NCI-H524 treated with DMSO at 0.1 percent for 48 hours (cell line): ENCODE measurements around the gene POM121.
"Not testable (repeated sequence)": the region's sequence is repeated elsewhere in the genome, so short reads cannot be mapped to it uniquely, and the experiment has no call there.

Experiments
- DNase-seq: peaks from one replicate; lab custom pipeline; 2025; lab: John Stamatoyannopoulos, UW

POM121 gene

DNA sequence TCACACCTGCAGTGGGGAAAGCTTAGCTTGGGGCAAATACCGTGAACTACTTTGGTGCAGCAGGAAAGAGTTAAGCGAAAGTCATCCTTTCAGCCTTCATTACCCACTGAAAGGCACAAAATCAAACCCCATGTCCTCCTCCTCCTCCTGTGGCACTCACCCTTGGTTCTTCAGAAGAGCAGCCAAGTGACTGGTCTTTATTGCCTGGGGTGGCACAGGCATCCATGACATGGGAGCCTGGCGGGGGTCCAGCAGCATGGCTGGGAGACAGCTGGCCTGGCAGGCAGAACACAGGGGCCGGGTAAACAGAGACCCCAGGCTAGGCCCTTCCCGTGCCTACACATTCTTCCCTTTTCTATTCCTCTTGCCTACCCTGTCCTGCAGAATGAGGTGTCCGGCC, 24.8 kb downstream of the POM121 start:
- DNase-seq = not testable (repeated sequence)

- DNase-seq = not testable (repeated sequence)
These were observed 25.5 kb downstream of the POM121 start for GRCh38 chr7:72950432-72950831.

- DNase-seq = not testable (repeated sequence)
These were observed 29.1 kb downstream of the POM121 start for GRCh38 chr7:72953901-72954562.

DNA sequence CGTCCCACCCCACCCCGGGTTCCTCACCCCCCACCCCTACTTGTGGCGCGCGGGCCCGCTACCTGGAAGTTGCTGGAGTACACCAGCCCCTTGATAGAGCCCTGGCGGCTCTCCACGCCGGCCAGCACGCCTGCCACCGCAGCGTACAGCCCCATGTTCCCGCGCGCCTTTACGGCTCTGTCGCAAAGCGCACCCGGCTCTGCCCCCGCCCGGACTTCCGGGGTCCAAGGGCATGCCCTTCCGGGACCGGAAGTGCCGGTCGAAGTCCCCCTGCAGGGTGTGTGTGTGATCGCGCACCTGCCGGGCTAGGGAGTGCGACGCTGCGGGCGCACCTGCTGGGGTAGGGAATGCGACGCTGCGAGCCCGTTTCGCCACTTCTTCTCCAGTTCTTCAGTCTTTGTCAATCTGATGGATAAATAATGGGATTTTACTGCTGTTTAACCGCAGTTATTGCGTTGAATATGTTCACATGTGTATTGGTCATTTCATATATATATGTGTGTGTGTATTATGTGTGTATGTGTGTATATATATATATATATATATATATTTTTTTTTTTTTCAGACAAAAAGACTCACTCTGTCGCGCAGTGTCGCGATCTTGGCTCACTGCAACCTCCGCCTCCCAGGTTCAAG, 29.8 kb downstream of the POM121 start:
- not testable (repeated sequence) for DNase-seq

- not testable (repeated sequence) for DNase-seq
These were observed 35.1 kb downstream of the POM121 start for GRCh38 chr7:72960029-72960428.

DNA sequence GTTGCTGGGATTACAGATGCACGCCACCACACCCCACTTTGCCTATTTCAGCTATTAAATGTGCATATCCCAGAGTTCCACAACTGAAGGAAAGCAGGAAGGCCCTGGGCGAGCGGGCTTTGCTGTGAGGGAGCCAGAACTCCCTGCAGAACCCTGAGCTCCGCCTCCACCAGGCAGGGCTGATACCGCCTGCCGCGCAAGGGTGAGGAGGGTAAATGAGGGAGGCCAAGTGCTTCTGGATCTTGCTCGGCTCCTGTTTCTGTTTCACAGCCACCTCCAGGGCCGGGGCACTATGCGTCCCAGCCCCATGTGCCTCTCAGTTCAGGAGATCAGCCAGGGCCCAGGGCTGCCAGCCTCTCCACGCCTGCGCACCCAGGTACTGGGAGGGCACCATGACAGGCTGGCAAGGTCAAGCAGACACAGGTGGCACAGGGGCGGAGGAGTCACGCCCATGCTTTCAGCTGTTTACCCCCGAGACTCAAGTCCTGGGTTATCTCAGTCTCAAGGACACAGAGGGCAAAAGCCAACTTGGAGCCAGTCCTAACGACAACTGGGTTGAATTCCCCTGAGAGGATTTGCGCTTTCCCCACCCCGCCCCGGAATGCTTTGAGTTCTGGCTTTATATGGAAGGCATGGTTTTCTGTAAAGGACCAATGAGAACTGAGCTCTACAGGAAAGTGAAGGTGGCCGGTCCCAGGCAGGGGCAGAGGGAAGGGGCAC, 35.9 kb downstream of the POM121 start:
- DNase-seq = not testable (repeated sequence)

DNA sequence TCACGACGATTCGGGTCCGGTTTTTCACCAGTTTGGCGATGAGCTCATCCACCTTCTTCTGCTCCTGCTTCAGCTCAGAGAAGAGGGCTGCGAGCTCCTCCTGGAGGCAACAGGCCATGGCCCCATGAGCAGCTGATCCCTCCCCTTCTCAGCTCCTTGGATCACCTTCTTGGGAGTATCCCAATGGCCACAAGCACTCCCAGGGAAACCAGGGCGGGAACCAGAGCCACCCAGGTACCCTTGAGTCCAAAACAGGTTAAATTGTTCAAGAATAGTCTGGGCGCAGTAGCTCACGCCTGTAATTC, 36.4 kb downstream of the POM121 start:
- DNase-seq = not testable (repeated sequence)

DNA sequence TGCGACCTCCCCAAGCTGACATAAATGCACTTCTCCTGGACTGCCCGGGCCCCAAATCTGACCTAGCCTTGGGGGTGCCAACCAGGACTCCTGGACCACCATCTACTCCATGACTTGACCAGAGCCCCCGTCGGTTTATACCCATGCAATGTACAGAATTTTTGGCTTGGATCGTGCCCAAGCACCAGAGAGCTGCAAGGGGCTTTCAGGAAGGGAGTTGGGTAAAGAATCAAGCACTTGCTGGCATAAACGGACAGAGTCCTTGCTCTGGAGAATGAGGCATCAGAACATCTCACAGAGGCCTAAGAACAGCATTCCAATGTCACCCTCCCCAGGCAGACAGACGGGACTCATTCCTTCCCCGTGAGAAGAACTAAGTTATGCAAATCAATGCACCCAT, 38.2 kb downstream of the POM121 start:
- DNase-seq = not testable (repeated sequence)

DNA sequence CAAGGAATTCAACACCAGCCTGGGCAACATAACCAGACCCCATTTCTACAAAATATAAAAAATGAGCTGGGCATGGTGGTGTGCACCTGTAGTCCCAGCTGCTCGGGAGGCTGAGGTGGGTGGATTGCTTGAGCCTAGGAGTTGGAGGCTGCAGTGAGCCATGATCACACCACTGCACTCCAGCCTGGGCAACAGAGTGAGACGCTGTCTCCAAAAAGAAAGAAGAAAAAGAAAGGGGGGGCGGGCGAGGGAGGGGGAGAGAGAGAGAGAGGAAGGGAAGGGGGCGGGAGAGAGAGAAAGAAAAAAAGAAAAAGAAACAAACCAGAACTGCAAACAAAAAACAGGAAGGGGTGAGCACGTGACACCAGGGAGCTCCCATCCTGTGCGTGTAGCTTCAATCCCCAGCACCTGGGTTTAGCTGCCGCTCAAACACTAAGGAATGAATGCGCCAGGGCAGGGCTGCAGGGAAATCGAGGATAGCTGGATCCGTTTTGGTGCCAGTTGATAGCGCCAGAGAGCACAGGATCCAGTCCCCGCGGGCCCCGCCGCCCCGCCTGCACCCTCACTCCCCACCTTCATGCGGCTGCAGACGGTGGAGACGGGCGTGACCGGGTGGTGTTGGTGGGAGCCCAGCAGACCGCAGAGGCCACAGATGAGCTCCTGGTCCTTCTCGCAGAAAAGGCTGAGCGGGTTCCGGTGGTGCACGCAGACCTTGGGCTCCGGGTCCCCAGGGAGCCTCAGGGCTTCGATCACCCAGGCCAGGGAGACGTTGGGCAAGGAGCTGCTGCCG, 40.5 kb downstream of the POM121 start:
- not testable (repeated sequence) for DNase-seq

GRCh38 chr7:72966892-72967291, 42.0 kb downstream of the POM121 start:
- DNase-seq = not testable (repeated sequence)

- DNase-seq = not testable (repeated sequence)
These were observed 44.2 kb downstream of the POM121 start, which contains the start of gene TRIM74 for GRCh38 chr7:72968980-72969516. Gene TRIM74 (minus strand): TSS chr7:72969466. CDS start chr7:72966157, 3,309 bp downstream.

DNA sequence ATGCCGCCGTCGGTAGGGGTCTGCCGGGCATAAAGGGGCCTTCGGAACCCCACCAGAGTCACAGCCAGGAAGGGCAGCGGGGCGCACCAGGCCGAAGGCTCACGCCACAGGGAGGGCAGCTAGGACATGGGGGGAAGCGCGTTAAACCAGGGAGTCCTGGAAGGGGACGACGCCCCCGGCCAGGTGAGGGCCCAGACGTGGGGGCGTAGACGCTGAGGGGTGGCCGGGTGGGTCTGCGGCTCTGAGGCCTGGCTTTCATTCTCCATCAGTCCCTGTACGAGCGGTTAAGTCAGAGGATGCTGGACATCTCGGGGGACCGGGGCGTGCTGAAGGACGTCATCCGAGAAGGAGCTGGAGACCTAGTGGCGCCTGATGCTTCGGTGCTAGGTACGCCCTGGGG, 44.8 kb downstream of the POM121 start:
- DNase-seq = not testable (repeated sequence)

DNA sequence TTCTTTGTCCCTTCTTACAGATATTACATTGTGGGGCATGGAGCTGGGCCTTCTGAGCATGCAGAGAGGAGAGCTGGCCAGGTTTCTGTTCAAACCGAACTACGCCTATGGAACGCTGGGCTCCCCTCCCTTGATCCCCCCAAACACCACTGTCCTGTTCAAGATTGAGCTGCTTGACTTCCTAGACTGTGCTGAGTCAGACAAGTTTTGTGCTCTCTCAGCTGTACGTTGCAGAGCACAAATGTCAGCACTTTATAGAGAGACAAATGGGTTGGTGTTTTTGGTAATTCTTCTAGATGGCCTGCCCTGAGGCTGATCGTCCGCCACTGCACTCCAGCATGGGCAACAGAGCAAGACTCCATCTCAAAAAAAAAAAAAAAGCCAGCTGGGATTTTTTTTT, 46.6 kb downstream of the POM121 start:
- DNase-seq = not testable (repeated sequence)

GRCh38 chr7:72974781-72975180, 49.9 kb downstream of the POM121 start:
- not testable (repeated sequence) for DNase-seq

DNA sequence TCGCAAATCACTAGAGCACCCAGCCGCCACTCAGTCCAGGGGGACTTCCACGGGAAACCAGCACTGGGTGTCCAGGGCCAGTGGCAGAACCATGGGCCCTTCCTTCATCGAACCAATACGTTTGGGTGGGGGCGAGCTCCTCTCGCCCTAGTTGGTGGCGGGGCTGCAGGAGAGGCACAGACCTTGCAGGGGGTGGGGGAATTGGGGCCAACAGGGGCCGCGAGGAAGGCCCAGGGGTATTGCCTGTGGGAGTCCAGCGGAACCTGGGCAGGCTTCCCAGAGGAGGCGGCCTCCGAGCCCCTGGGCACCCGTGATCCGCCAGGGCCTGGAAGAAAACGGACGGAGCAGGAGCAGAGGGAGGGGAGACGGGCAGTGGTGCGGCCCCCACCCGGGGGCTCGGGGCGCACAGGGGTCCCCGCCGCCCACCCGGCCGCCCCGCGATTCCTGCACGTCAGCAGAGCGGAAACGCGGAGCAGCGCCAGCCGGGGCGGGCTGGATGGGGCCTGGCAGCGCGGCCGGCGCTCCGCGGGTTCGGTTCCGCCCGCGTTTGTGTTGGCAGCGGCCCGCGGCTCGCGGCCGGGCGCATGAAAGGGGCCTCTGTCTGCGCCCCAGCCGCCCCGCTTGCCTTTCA, 50.9 kb downstream of the POM121 start:
- DNase-seq = not testable (repeated sequence)

- not testable (repeated sequence) for DNase-seq
These were observed 51.5 kb downstream of the POM121 start for GRCh38 chr7:72976434-72976833.

- not testable (repeated sequence) for DNase-seq
These were observed 55.5 kb downstream of the POM121 start for GRCh38 chr7:72980382-72980781.

GRCh38 chr7:72982084-72982483, 57.2 kb downstream of the POM121 start:
- DNase-seq = not testable (repeated sequence)

DNA sequence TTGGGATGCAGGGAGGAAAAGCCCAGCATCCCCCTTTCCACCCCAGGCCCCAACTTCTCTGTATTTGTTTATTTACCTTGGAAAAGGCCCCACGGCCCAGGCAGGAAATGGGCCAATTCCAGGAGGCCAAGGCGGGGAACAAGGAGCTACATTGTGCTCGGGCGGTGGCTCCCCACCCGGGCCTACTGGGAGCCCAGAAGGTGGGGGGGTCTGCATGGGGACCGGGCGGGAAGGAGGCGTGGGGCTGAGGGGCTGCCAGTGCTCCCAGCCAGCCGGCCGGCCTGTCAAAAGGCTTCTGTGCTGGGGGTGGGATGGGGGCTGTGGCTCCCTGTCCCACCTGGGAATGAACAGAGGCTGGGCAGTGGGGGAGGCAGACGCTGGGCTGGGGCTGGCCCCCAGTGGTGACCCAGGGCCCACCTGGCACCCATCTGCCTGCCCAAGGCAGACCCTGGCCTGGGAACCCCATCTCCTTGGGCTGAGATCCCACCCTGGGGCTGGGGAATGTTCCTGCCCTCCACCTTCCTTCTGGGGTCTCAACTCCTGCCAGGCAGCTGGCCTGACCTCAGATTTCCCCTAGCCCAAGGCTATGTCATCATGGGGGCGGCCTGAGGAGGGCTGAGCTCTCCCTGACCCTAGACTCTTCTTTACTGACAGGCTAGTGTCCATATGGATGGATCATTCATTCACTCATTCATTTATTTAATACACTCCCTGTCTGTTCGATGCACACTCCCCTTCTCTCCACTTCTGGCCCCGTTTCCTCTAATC, 65.4 kb downstream of the POM121 start:
- DNase-seq = not testable (repeated sequence)

- DNase-seq = not testable (repeated sequence)
These were observed 70.6 kb downstream of the POM121 start for GRCh38 chr7:72995484-72995883.

- not testable (repeated sequence) for DNase-seq
These were observed 72.6 kb downstream of the POM121 start for GRCh38 chr7:72997447-72997846.
